VCaP (cell line): ENCODE measurements around the gene SLC15A1.

Source experiments
- H3K27ac ChIP-seq: fragments of 450-650 bp; 2 replicates; pipeline ENCODE4 v1.5.1; 2017
- TF ChIP-seq, protein P1 (sequence below): fragments of 450-650 bp; conservative IDR thresholded peaks from 2 replicates; pipeline ENCODE4 v1.5.1; 2017; ENCODE audit warnings: mild to moderate bottlenecking, moderate library complexity

The SLC15A1 gene

DNA sequence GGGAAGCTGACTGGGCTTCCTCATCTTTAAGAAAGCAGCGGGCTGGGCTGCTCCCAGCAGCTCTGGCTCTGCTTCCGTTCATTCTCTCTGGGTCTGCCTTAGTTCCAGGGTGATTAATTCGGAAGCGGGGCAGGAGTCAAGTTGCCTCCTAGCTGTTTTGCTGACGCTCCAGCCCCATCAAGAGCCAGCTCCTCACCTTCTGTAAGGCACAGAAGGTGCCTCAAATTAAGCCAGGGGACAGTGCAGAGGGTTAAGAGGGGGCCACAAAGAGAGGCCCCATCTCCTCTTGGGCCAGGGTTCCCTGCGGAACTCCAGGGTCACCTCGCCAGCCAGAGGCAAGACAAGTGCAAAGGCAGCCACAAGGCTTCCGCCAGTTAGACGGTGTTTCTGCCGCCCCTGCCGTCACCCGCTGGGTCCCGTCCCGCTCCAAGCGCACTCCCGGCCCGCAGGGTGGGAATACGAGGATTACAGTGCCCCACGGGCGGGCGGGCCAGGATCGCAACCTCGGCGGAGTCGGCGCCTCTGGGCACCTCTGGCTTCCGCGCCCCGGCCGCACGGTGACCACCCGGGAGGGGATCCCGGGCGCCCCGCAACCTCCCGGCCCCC, 508 bp downstream of the SLC15A1 start:
- TF ChIP-seq, protein P1, sequence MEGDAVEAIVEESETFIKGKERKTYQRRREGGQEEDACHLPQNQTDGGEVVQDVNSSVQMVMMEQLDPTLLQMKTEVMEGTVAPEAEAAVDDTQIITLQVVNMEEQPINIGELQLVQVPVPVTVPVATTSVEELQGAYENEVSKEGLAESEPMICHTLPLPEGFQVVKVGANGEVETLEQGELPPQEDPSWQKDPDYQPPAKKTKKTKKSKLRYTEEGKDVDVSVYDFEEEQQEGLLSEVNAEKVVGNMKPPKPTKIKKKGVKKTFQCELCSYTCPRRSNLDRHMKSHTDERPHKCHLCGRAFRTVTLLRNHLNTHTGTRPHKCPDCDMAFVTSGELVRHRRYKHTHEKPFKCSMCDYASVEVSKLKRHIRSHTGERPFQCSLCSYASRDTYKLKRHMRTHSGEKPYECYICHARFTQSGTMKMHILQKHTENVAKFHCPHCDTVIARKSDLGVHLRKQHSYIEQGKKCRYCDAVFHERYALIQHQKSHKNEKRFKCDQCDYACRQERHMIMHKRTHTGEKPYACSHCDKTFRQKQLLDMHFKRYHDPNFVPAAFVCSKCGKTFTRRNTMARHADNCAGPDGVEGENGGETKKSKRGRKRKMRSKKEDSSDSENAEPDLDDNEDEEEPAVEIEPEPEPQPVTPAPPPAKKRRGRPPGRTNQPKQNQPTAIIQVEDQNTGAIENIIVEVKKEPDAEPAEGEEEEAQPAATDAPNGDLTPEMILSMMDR, result no peak
- peak overlapping the region; percentile 28; the same call in 1 of the 2 replicates for H3K27ac ChIP-seq

DNA sequence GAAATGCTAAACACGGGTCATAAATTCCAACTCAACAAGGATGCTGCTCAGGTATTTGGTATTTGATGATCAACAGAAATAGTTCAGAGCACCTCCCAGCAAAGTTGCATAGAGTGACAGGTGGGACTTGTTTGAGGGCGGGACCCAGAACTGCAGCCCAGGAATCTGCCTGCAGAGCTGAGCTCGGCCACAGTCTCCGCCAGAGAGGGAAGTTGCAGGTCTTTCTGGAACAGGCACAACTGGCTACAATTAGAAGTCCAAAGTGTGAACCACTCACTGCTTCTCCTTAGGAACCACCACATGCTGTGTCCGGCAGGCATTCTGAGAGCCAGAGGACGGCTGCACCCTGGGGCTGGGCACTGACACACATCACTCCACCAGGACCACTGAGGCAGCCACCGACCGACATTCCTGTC, 1.1 kb downstream of the SLC15A1 start:
- no peak overlapping the region for H3K27ac ChIP-seq
- TF ChIP-seq, protein P1, result no peak

DNA sequence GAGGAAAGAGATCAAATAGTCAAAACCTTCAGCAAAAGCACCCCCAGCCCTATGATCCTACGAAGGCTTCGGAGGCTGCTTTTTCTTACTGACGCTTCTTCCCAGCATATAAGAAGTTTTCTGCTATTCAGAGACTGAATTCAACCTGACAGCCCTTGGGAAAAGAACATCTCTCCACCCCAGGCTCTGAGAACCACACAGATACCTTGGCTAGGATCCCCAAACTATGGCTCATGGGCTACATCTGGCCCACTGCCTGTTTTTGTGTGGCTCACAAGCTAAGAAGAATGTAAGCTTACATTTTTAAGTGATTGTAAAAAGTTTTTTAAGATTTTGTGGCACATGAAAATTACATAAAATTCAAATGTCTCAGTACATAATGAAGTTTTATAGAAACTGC, 3.0 kb downstream of the SLC15A1 start:
- TF ChIP-seq, protein P1, result no peak
- no peak overlapping the region for H3K27ac ChIP-seq

DNA sequence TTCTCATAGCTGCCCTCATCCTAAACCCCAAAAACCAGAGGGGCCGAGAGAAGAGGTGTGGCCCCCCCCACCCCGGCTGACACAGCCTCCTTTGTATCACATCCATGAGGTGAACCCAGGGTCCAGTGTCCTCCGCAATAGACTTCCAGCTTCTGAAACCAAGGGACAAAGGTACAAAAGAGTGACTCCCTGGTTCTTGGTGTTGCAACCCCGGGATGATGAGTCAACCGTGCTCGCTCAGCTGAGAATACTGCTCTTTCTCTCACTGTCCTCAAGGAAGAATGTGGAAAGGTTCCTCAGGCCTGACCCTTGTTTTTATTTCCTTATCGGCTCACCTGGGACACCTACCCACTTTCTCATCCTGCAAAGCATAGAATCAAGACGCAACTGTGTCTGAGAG, 5.5 kb downstream of the SLC15A1 start:
- TF ChIP-seq, protein P1, result no peak
- H3K27ac ChIP-seq, result no peak overlapping the region

DNA sequence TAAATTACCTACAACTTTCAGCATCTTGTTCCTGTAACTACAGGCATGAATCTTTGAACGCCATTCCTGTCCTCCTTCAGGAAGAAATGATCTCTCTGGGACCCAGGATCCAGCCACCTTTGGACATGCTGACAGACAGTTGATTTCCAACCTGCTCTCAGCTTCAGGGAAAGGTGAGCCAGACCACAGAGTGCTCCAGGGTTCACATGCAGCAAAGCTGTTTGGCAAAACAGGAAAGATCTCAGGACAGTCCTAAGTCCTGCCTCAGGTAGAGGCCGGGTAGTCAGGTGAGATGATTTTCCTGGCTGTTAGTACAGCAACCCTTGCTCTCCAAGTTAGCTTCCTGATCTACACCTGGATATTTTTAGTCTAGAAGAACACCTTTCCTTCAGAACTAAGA, 9.1 kb downstream of the SLC15A1 start:
- H3K27ac ChIP-seq, result no peak overlapping the region
- TF ChIP-seq, protein P1, result no peak

DNA sequence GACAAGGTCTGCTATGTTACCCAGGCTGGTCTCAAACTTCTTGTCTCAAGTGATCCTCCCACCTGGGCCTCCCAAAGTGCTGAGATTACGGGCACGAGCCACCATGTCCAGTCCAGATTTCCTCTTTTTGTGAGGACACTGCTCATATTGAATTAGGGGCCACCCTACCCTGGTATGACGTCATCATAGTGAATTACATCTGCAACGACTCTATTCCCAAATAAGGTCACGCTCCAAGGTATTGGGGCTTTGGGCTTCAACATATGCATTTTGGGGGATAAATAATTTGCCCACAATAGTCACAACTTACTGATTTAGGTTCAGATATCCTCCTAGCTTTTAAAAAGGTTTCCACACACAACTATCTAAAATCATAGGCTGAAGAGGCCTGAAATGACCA, 9.5 kb downstream of the SLC15A1 start:
- TF ChIP-seq, protein P1, result no peak

DNA sequence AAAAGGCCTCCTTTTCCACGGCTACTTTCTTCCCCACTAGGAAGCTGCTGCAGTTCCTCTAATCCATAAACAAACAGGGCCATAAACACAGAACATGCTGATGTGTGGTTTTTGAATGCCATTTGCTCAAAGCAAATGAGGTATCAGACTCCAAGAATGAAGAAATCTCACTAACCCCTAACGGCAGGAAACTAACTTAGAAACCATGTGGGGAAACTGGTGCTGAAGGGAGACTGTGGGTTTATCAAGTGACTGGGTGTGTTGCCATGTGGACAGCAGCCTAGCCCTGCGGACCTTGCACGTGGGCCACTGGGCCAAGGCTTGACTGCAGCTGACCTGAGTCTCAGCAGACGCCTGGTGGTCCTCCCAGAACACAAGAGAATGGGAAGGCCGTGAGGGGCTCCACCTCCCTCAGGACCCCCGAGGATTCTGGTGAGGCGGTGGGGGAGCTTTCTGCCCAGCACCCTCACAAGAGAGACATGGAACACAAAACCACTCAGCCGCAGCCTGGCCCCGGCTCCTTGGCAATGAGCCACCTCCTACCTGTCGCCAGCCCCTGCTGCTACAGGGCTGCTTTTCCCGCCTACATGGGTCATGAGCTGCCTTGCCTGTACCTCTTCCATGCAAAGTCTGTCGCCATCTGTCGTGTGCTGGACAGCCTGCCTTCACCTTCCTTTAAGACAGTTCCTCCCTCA, 10.6 kb downstream of the SLC15A1 start:
- 0 out of 2 replicates have a peak overlapping the region, but pooled peaks have one; percentile 4 for H3K27ac ChIP-seq
- TF ChIP-seq, protein P1, result no peak

More for the DNA sequence above, 9.5 kb downstream of the SLC15A1 start:
- H3K27ac ChIP-seq, result no peak overlapping the region
